Raji (cell line): ENCODE data around the gene NUP210.
A peak's percentile ranks its signal among the peaks of the same experiment; 100 is the strongest.

Source experiments
- POLR2A ChIP-seq: IDR thresholded peaks from 2 replicates; pipeline ENCODE4 v1.6.1; 2011; ENCODE audit warnings: low read depth, low read length, control low read depth; ENCODE audit not compliant: insufficient read depth

The NUP210 gene

DNA sequence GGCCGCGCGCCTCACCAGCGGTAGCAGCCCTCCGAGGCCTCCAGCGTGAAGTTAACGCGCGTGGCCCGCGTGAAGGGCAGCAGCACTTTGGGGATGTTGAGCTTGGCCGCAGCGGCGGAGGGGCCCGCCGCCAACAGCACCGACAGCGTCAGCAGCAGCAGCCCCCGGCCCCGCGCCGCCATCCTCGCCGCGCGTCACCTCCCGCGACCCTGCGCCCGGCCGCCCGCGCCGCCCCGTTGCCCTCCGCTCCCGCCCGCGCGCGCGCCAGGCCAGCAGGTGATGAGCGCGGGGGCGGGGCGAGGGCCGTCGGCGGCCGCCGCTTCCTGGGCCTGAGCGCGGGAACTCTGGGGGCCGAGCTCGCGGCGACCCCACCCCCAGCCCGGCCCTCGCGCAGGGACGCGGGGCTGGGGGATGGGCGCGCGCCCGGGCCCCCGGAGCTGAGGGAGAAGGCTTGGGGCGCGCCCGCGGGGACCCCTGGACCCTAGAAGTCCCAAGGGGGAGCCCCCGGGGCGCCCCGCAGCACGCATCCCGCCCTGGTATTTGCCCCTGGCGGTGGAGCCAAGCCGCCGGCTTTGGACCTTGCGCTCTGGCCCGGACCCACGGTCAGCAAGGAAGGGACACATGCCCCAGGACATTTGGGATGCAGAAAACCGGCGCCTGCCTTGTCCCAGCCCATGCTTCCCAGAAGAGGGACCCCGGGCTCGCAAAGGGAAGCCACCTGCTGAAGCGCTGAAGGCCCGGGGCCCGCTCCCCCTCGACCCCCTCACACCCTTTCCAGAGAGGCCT lies at the start of gene NUP210:
Gene NUP210 (minus strand): TSS at position 278 of the 786 bp plus-strand sequence. CDS start 96 bp downstream, at position 182.
- peak; percentile 82 for TF ChIP-seq POLR2A

DNA sequence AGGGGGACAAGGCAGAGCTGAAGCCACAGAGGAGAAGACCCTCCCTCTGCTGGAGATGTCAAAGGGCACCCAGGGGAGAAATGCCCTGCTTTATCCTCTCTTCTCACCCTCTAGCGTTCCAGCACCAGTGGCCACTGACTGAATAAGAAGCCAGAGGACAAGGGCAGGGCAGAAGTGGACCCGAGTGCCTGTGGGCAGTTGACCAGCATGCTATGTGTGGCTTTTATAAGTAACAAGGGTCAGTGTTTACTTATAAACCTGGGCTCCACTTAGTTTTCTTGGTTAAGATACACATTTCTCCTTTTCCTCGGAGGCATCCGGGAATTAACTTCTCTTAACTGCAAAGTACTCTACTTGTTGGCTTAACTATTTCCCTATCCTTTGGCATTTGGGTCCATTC lies 46.7 kb upstream of the NUP210 start:
- no peak for TF ChIP-seq POLR2A

DNA sequence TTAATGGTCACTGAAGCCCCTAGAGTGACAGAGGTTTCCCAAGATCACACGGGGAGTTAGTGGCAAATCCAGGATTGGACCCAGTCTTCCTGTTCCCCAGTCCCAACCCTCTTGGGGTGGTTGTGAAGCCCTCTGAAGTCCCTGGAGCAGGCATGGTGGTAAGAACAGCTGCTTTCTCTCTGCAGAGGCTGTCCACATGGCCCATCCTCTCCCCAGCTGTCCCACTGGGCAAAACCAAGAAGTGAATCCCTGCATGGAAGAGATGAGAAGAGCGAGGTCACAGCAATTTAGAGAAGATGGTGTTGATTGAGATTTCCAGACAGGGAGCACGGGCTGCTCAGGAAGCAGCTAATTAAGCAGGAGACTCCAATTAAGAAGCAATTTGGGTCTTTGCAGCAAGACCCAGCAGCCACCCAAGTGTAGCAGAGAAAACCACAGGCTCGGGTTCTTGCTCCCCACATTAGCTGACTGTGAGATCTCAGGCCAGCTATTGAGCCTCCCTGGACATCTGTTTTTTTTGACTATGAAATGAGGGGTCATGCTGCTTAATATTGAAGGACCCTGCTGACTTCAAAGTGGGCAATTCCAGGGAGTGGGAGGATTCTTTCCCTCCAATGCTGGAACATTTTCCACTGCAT lies 45.2 kb upstream of the NUP210 start:
- no peak for TF ChIP-seq POLR2A

DNA sequence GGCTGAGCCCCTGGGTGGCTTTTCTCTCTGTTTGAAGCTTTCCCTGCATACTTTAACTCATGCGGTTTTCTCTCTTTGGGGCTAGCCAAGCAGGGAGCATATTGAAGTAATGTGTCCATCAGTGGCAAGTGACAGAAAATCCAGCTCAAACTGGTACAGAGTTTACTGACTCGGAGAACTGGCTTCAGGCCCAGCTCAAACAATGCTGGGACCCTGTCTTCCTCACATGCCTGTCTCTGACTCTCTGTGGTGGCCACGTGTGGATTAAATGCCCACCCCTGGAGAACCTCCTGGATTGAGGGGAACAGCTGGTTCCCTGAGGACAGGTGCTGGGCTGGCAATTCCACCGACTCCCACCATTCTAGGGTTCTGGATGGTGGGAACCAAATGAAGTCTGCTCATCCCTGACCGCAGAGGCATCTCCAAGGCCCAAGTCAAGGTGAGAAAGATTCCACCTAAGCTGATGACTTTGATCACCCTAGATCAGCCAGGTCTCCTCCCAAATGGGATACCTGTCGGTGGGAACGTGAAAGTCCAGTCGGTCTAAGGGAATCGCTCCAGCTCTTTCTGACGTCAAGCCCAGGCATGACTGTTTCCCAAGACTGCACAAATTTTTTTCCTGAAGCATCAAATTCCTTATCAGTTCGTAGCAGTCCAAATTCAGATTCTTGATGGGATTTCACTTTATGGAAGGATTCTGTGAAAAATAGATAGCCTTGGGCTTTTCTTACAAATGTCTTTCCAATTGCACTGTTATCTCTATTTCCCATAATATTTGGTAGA lies 43.7 kb upstream of the NUP210 start:
- no peak for TF ChIP-seq POLR2A

DNA sequence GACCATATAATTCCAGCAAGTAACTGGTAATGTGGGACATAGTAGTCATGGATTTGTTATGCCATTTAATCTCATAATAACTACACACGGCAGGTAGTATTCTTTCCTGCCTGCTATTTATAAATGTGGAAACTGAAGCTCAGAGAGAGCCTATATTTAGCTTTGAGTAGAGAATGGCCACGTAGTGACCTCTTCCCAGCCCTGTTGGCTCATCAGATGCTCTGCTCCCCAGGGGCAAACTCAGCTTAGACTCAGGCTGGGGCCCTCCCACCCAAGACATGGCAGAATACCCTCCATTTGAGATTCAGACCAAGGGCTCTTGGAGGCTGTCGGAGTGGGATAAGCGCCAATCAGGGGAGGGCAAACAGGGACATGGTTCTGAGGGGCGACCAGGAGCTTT lies 42.7 kb upstream of the NUP210 start:
- TF ChIP-seq POLR2A, result no peak

DNA sequence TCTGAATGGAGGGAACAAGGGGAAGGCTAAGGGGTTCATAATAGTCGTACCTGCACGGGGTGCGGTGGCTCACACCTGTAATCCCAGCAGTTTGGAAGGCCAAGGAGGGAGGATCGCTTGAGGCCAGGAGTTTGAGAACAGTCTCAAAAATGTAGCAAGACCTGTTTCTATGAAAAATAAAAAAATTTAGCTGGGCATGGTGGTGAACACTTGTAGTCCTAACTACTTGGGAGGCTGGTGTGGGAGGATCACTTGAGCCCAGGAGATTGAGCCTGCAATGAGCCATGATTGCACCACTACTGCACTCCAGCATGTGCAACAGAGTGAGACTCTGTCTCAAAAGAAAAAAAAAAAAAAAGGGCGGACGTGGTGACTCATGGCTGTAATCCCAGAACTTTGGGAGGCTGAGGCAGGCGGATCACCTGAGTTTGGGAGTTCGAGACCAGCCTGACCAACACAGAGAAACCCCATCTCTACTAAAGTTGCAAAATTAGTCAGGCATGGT lies 42.1 kb upstream of the NUP210 start:
- TF ChIP-seq POLR2A, result no peak

DNA sequence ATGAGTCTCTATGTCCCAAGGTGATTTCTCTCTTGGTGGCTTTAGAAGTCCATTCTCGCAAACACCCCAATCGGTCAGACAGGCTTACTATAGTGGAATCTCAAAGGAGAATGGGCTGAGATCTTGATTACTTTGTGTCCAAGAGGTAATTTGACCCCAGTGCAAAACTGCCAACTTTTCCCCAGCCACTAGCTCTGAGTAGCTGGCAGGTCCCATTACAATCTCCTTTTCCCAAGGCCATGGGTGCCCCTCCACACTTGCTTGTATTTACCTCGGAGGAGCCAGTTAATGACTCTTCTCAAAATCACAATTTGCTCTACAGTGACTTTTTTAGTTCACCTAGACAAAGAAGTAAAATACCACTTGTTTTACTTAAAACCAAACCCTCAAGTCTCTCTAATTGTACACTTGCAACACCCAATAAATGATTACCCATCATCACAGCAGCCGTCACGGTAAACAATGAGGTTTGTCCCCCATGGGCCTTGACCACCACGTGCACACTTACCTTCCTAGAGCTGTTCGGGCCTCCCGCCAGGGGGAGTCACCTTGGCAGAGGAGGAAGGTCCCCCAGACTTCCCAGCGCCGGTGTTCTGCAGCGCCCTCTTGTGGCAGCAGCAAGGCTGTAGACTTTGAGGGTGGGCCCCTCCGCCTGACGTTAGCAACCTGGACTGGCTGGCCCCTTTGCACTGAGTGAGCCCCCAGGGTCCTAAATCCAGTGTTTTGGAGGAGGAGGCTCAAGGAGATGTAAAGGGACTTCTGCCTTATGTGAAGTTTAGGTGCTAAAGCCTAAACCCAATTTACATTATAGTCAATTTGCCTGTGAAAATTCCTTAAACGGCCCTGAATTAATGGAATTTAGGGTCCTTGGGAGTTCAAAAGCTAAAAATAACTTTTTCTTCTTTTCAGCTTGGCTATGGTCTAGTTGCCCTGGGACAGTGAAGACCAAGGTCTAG lies 41.3 kb upstream of the NUP210 start:
- no peak for TF ChIP-seq POLR2A

DNA sequence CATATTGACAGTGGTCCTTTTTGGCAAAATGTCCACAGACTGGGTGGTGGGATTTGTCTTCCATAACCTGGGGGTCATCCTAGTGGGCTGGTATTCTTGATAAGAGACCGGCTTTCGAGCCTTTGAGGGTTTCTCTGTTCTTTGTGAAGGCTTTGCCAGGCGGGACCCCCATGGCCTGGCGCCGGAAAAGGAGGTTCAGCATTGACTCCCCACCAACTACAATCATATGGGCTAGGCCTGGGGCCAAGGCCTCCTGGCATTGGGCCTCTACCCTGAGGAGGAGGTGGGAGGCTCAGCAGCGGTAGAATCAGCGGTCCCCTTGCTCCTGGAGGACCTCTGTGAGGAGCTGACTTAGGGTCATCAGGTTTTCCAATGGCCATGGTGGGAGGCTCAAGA lies 40.2 kb upstream of the NUP210 start:
- no peak for TF ChIP-seq POLR2A

DNA sequence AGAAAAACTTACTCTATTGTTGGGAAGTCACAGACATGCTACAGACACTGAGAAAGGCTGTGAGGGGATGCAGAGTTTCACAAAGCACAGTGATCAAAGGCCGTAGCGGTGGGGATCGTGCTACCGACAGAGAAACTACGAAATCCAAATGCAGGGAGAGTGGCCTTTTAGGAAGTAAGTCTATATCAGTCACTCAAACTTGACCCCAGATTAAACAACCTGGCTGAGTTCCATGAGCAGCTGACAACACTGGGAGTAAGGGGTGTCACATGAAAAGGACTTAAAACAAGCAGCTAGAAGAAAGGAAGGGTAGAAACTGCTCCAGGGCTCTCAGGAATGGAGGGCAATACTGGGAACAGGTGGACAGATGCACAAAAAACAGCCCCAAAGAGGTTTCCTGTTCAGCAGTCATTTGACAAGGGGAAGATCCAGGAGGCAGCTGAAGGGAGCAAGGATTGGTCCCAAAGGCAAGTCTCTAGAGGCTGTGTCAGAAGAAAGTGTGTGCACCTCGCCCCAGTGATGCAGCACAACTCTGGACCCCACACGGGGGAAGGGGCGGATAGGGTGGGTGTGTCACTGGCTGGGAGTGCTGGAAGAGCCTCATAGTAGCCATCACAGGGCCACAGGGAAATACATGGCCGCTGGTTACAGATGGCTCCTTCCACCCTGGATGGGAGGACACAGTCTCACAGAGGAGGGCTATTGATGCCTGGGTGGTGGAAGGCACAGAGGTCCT lies 39.7 kb upstream of the NUP210 start:
- no peak for TF ChIP-seq POLR2A

DNA sequence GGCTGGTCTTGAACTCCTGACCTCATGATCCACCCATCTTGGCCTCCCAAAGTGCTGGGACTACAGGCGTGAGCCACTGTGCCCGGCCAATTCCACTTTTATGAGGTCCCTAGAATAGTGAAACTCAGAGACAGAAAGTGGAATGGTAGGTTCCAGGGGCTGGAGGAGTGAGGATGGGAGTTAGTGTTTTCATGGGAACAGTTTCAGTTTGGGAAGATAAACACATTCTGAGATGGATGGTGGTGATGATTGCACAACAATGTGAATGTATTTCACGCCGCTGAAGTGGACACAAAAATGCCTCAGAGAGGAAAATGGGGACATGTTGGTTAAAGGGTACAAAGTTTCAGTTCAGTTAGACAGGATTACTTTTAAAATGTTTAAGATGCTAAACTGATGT lies 37.5 kb upstream of the NUP210 start:
- TF ChIP-seq POLR2A, result no peak

DNA sequence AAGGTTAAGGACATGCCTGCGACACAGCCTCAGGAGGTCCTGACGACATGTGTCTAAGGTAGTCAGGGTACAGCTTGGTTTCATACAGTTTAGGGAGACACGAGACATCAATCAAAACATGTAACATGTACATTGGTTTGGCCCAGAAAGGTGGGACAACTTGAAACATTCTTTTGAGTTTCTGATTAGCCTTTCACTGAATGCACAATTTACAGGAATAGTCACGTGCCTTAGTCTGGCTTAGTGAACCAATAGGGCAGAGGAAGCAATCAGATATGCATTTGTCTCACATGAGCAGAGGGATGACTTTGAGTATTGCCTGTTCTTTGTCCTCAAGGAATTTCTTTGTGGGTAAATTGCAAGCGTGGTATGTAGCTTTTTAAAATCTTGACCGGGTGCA lies 35.5 kb upstream of the NUP210 start:
- TF ChIP-seq POLR2A, result no peak

DNA sequence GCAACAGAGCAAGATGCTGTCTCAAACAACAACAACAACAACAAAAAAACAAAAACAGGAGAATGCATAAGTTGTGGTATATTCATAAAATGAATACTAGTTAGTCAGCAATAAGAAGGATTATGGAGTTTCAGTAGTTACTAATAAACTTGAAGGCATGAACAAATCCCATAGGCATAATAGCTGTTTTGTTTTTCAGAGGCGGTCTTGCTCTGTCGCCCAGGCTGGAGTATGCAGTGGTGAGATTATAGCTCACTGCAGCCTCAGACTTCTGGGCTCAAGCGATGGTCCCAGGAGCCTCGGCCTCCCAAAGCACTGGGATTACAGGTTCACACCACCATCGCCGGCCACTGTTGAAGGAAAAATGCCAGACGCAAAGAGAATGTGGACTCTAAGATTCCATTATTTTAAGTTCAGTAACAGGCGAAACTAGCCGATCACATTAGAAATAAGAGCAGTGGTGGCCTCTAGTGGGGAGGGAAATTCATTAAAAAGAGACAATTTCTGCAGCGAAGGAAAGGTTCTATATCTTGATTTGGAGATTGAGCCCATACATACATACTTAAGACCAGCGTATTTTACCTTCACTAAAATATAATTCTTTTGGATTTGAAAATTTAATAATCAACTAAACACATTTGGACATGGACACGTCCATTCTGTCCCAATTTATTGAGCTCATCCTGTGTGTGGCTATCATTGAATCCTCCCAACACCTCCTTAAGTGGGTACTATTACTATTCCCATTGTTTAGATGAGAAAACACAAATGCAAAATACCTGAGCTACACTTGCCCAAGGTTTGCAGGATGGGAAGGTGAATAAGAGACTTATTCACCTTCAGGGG lies 32.6 kb upstream of the NUP210 start:
- no peak for TF ChIP-seq POLR2A

DNA sequence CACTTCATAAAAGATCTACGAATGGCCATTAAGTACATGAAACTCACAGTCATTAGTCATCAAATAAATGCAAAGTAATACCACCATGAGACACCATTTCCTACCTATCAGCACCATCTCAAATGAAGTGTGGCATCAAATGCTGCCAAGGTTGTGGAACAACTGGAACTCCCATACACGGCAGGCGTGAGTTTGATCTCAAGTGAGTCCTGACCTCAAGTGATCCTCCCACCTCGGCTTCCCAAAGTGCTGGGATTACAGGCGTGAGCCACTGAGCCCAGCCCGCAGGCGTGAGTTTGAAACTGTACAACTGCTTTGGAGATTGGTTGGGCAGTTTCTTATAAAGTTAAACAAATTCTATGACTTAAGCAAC lies 31.2 kb upstream of the NUP210 start:
- no peak for TF ChIP-seq POLR2A
